HepG2 (cell line): ENCODE measurements around the gene EPHA6. TPM values are rescaled to one million over a fixed set of nuclear protein-coding genes. Genes with fewer than 3 reads are reported as not detected.

ENCODE experiments used
- ATAC-seq: fragments of 200-7000 bp; cut with Tn5 transposase; 3 replicates; pipeline ENCODE4 v1.9.1; 2020; ENCODE audit warnings: mild to moderate bottlenecking, moderate library complexity
- BruUV-seq: library from RNA; stranded (reverse); fragments of 400-500 nt; replicated peaks from 2 replicates; lab custom pipeline; 2021; lab: Mats Ljungman, UMichigan
- CTCF ChIA-PET: fragments of 300-600 bp; formaldehyde crosslinking; extraction: SDS; loops from one replicate; lab custom pipeline; 2021; ENCODE audit warnings: low total read pairs, inconsistent platforms, low intra/inter-chr PET ratio; lab: Yijun Ruan, JAX
- POLR2A ChIA-PET: fragments of 350-600 bp; sonication (Branson Sonifier 250); formaldehyde crosslinking; loops from one replicate; lab custom pipeline; 2020; ENCODE audit warnings: antibody characterized with exemption, inconsistent platforms; lab: Yijun Ruan, JAX
- DNase-seq: peaks from one replicate; pipeline ENCODE4 v3.0.0-alpha.2; 2015; ENCODE audit warnings: low spot score
- FAIRE-seq: peaks from 3 replicates; lab custom pipeline; 2011; peaks lifted over from hg19 to GRCh38; lab: Jason Lieb, UNC
- H2AFZ ChIP-seq: one replicate; pipeline ENCODE4 v1.6.1; 2011; ENCODE audit warnings: low read length, inconsistent platforms
- H3K27ac ChIP-seq: fragments of 300-600 bp; 3 replicates; pipeline ENCODE4 v1.8.0; 2011; ENCODE audit warnings: mixed run types, mild to moderate bottlenecking, mixed read lengths, low read length, inconsistent platforms; ENCODE audit not compliant: insufficient read depth; ENCODE audit errors: extremely low read length
- H3K27me3 ChIP-seq, 2 experiments: fragments of 200-600 bp in 1 of 2; 2 replicates in 1 of 2; 3 replicates in 1 of 2; pipeline versions ENCODE4 v1.6.0 to v1.8.0; 2011; ENCODE audit warnings: low read length in 2 of 2, mild to moderate bottlenecking in 2 of 2, moderate library complexity in 2 of 2, inconsistent platforms in 1 of 2; ENCODE audit not compliant: insufficient read depth in 2 of 2, control insufficient read depth in 1 of 2
- H3K36me3 ChIP-seq, 2 experiments: fragments of 200-600 bp in 1 of 2; replicated peaks in 1 of 2; 2 replicates in 1 of 2; 3 replicates in 1 of 2; pipeline versions ENCODE4 v1.5.1 to v1.8.0; 2011; ENCODE audit warnings: low read length in 2 of 2, inconsistent platforms in 1 of 2; ENCODE audit not compliant: insufficient read depth in 2 of 2, control insufficient read depth in 1 of 2
- H3K4me1 ChIP-seq: 2 replicates; pipeline ENCODE4 v1.5.1; 2012; ENCODE audit warnings: low read length, inconsistent platforms; ENCODE audit not compliant: insufficient read depth
- H3K4me2 ChIP-seq: 2 replicates; pipeline ENCODE4 v1.6.0; 2011; ENCODE audit warnings: low read depth, low read length, inconsistent platforms
- H3K4me3 ChIP-seq, 3 experiments: fragments of 200-600 bp in 1 of 3; sonication (generic), shearing (Covaris generic) in 1 of 3; replicated peaks in 1 of 3; 2 replicates each; pipeline ENCODE4 v1.5.1; 2011 to 2016; ENCODE audit warnings: low read length in 3 of 3, inconsistent platforms in 2 of 3, low read depth in 2 of 3, mild to moderate bottlenecking in 2 of 3, control low read depth in 1 of 3, mixed read lengths in 1 of 3; ENCODE audit not compliant: insufficient read depth in 1 of 3
- H3K79me2 ChIP-seq: one replicate; pipeline ENCODE4 v1.6.1; 2011; ENCODE audit warnings: low read length, inconsistent platforms; ENCODE audit not compliant: insufficient read depth
- H3K9ac ChIP-seq: 2 replicates; pipeline ENCODE4 v1.6.0; 2011; ENCODE audit warnings: mild to moderate bottlenecking, low read depth, low read length, inconsistent platforms; ENCODE audit not compliant: insufficient read depth
- H3K9me3 ChIP-seq: 2 replicates; pipeline ENCODE4 v1.5.1; 2012; ENCODE audit warnings: mild to moderate bottlenecking, low read length
- H4K20me1 ChIP-seq: 2 replicates; pipeline ENCODE4 v1.6.0; 2011; ENCODE audit warnings: inconsistent platforms, mild to moderate bottlenecking, low read length, moderate library complexity; ENCODE audit not compliant: insufficient read depth
- ELF1 ChIP-seq: sonication (generic); formaldehyde crosslinking; IDR thresholded peaks from 2 replicates; pipeline ENCODE4 v1.4.0; 2020; ENCODE audit warnings: missing genetic modification reagents
- FOXA3 ChIP-seq: IDR thresholded peaks from 2 replicates; pipeline ENCODE4 v1.6.1; 2016; ENCODE audit warnings: missing genetic modification reagents, missing compliant biosample characterization
- HNRNPL ChIP-seq: fragments of 200-400 bp; formaldehyde crosslinking; IDR thresholded peaks from 2 replicates; pipeline ENCODE4 v1.6.1; 2017; ENCODE audit warnings: mild to moderate bottlenecking, low read depth, low read length
- MXD1 ChIP-seq: sonication (generic); formaldehyde crosslinking; IDR thresholded peaks from 2 replicates; pipeline ENCODE4 v1.4.0; 2020; ENCODE audit warnings: mild to moderate bottlenecking, missing genetic modification reagents
- NKX3-1 ChIP-seq: sonication (generic); formaldehyde crosslinking; IDR thresholded peaks from 2 replicates; pipeline ENCODE4 v1.5.0; 2020; ENCODE audit warnings: missing genetic modification reagents
- RAD51 ChIP-seq: fragments of 450-650 bp; IDR thresholded peaks from 2 replicates; pipeline ENCODE4 v1.6.1; 2016; ENCODE audit warnings: borderline replicate concordance
- SALL2 ChIP-seq: sonication (generic); formaldehyde crosslinking; IDR thresholded peaks from 2 replicates; pipeline ENCODE4 v1.8.1; 2023; ENCODE audit warnings: mild to moderate bottlenecking, missing genetic modification reagents, inconsistent platforms
- TFE3 ChIP-seq: IDR thresholded peaks from 2 replicates; pipeline ENCODE4 v1.6.1; 2016
- THAP8 ChIP-seq: sonication (generic); formaldehyde crosslinking; IDR thresholded peaks from 2 replicates; pipeline ENCODE4 v1.5.1; 2020; ENCODE audit warnings: missing genetic modification reagents, mild to moderate bottlenecking, borderline replicate concordance
- ZNF121 ChIP-seq: sonication (generic); formaldehyde crosslinking; IDR thresholded peaks from 2 replicates; pipeline ENCODE4 v1.5.0; 2020; ENCODE audit warnings: mild to moderate bottlenecking, missing genetic modification reagents
- ZNF326 ChIP-seq: sonication (generic); formaldehyde crosslinking; IDR thresholded peaks from 2 replicates; pipeline ENCODE4 v1.4.0; 2020; ENCODE audit warnings: missing genetic modification reagents, borderline replicate concordance
- ZNF430 ChIP-seq: sonication (generic); formaldehyde crosslinking; IDR thresholded peaks from 2 replicates; pipeline ENCODE4 v1.9.0; 2021; ENCODE audit warnings: mild to moderate bottlenecking, missing genetic modification reagents
- WGBS: methylation state at CpG from one replicate; pipeline ENCODE4 v1.1.6; 2017; ENCODE audit warnings: low lambda C conversion rate; 5-methylcytosine and 5-hydroxymethylcytosine counted together
- in situ Hi-C: cut with HindIII; loops from 2 replicates; pipeline ENCODE4 v1.10.0; 2017; ENCODE audit warnings: low pct_unique_long_range_greater_than_20kb; ENCODE audit not compliant: extremely low pct_ligation_motif_present
- intact Hi-C: fragments of 100-400 bp; cut with micrococcal nuclease; formaldehyde crosslinking; loops from one replicate; pipeline ENCODE4 v1.10.0; 2022; ENCODE audit not compliant: unreplicated experiment
- polyA plus RNA-seq, 8 experiments: library from polyadenylated mRNA; depleted of rRNA in 3 of 8; stranded (reverse) in 7 of 8; unstranded in 1 of 8; fragments of >200 nt; fragmentation: Illumina TruSeq in 4 of 8; extraction: Trizol in 4 of 8; gene quantifications; 2 replicates each; pipeline versions ENCODE4 v1.2.1 to v1.2.3, GENCODE V29; 2011 to 2016; ENCODE audit warnings: low read depth in 4 of 8, missing spikeins in 1 of 8, mixed read lengths in 1 of 8; ENCODE audit not compliant: insufficient read depth in 1 of 8
- total RNA-seq, 5 experiments: library from RNA; depleted of rRNA; stranded (reverse); fragments of >200 nt; fragmentation: Illumina TruSeq; extraction: Trizol; gene quantifications; 2 replicates each; pipeline ENCODE4 v1.2.3, GENCODE V29; 2016; ENCODE audit warnings: low read depth in 1 of 5

The EPHA6 gene
- total and polyA plus RNA-seq, 2 of the 13 experiments (the other 11 are each of a cell fraction or from before 2014, with no cell fraction given): not detected

- TF ChIP-seq TFE3 (CRISPR knock-in tag) (no peak), ZNF326 (CRISPR knock-in tag) (no peak), NKX3-1 (CRISPR knock-in tag) (no peak)
Measured at GRCh38 chr3:97228966-97229365, 414.6 kb downstream of the EPHA6 start (continued).

GRCh38 chr3:97230486-97230885 lies 416.1 kb downstream of the EPHA6 start:
- H3K27ac ChIP-seq: no peak overlapping the region
- no peak overlapping the region for H3K9ac ChIP-seq
- H3K27me3 ChIP-seq: no peaks in the 10 kb centered on the region
- TF ChIP-seq ZNF430 (CRISPR knock-in tag) (no peak), ZNF121 (CRISPR knock-in tag) (no peak), RAD51 (no peak), FOXA3 (CRISPR knock-in tag) (no peak), THAP8 (CRISPR knock-in tag) (no peak), MXD1 (CRISPR knock-in tag) (no peak), ELF1 (CRISPR knock-in tag) (no peak), SALL2 (no peak), HNRNPL (no peak)
- H3K4me2 ChIP-seq: no peak overlapping the region
- H3K79me2 ChIP-seq: no peaks in the 10 kb centered on the region
- H3K36me3 ChIP-seq: no peaks in the 10 kb centered on the region
- ATAC-seq (no peak), FAIRE-seq (no peak), DNase-seq (no peak)
- ChIA-PET POLR2A (no interaction called here), CTCF (no interaction called here)
- no peak overlapping the region for H2AFZ ChIP-seq
- intact Hi-C loops (loop anchor here (10.0 kb wide), 1 partner anchor 1944 kb away; no protein-coding TSS in a partner anchor), in situ Hi-C loops (no loop called here)
- no TSS peak for BruUV-seq
- no peaks in the 10 kb centered on the region for H3K4me1 ChIP-seq
- H4K20me1 ChIP-seq: no peaks in the 10 kb centered on the region
- 19% methylated on average over 3 of the region's 3 CpGs for whole genome bisulfite sequencing
- H3K4me3 ChIP-seq: no peak overlapping the region
- no peaks in the 10 kb centered on the region for H3K9me3 ChIP-seq
